Esophagus muscularis mucosa (tissue), 3 donors: Measurements from ENCODE around the gene RAMP1.

Experiments used
- CTCF ChIP-seq, 3 experiments: fragments of 200-600 bp in 2 of 3; fragments of 450-650 bp in 1 of 3; sonication (generic) in 2 of 3; IDR thresholded peaks; one replicate each; pipeline ENCODE4 v1.5.1; 2017 to 2019; ENCODE audit warnings: antibody characterized with exemption in 3 of 3, mild to moderate bottlenecking in 2 of 3, moderate library complexity in 1 of 3
- POLR2A ChIP-seq: fragments of 450-650 bp; IDR thresholded peaks from one replicate; pipeline ENCODE4 v1.6.1; 2017; ENCODE audit warnings: antibody characterized with exemption, moderate library complexity, mild to moderate bottlenecking, low read depth

- TF ChIP-seq POLR2A (no peak), CTCF (IDR thresholded peaks at IDR 0.05) (no peak)
Measured at GRCh38 chr2:237816531-237816930, 42.9 kb upstream of the RAMP1 start.
